Right renal cortex interstitium (tissue), 3 donors: Measurements from ENCODE around the gene FOSL1. TPM values are rescaled to one million over a fixed set of nuclear protein-coding genes. Genes with fewer than 3 reads are reported as not detected.
A peak's percentile ranks its signal among the peaks of the same experiment; 100 is the strongest.

Source experiments
- DNase-seq, 3 donors: peaks; one replicate each; pipeline ENCODE4 v3.0.0-alpha.2; 2013; ENCODE audit warnings: low read depth in 3 of 3, low spot score in 2 of 3
- polyA plus RNA-seq, 3 donors: library from polyadenylated mRNA; unstranded; fragments of 120-200 nt; gene quantifications; one replicate each; pipeline ENCODE4 v1.2.1, GENCODE V29; 2013; ENCODE audit not compliant: insufficient read length in 3 of 3

The FOSL1 gene
- polyA plus RNA-seq, 3 donors = 0.11 TPM; not detected in 2

- DNase-seq = no peak
Observed at GRCh38 chr11:65883058-65883761, 17.0 kb downstream of the FOSL1 start.

GRCh38 chr11:65882120-65883057 is 17.8 kb downstream of the FOSL1 start:
- DNase-seq = no peak

GRCh38 chr11:65880844-65881421 is 19.3 kb downstream of the FOSL1 start:
- DNase-seq = no peak

- DNase-seq = no peak
Observed at GRCh38 chr11:65880027-65880426, 20.2 kb downstream of the FOSL1 start.

- no peak for DNase-seq
Observed at GRCh38 chr11:65879617-65880016, 20.6 kb downstream of the FOSL1 start, which contains the start of gene CTSW. TSS of gene CTSW (plus strand) at chr11:65879837. CDS start at chr11:65879855, 18 bp downstream.

GRCh38 chr11:65873318-65874156 is 26.7 kb downstream of the FOSL1 start:
- peak in 1 of 3 donors; percentile 72 for DNase-seq

GRCh38 chr11:65872586-65873317 is 27.4 kb downstream of the FOSL1 start, which contains the start of gene EFEMP2:
TSS of gene EFEMP2 (minus strand) at chr11:65872800. CDS start at chr11:65872354, 446 bp downstream.
- no peak for DNase-seq

GRCh38 chr11:65871811-65872548 is 28.2 kb downstream of the FOSL1 start:
- DNase-seq = no peak

- DNase-seq = no peak
Observed at GRCh38 chr11:65870706-65871681, 29.2 kb downstream of the FOSL1 start.

GRCh38 chr11:65870307-65870658 is 29.9 kb downstream of the FOSL1 start:
- no peak for DNase-seq

GRCh38 chr11:65869643-65870306 is 30.4 kb downstream of the FOSL1 start:
- no peak for DNase-seq

- DNase-seq = no peak
Observed at GRCh38 chr11:65868907-65869306, 31.3 kb downstream of the FOSL1 start.

- DNase-seq = no peak
Observed at GRCh38 chr11:65868076-65868667, 32.0 kb downstream of the FOSL1 start.

GRCh38 chr11:65867284-65868071 is 32.7 kb downstream of the FOSL1 start:
- no peak for DNase-seq

GRCh38 chr11:65866509-65867283 is 33.5 kb downstream of the FOSL1 start:
- DNase-seq = no peak
